Coronary artery (tissue), 2 donors: ENCODE data around the gene HOXA4.

Experiments used
- DNase-seq: peaks from one replicate; pipeline ENCODE4 v3.0.0-alpha.2; 2017; ENCODE audit warnings: low spot score
- H3K27ac ChIP-seq, 2 donors: fragments of 200-600 bp; sonication (generic); one replicate each; pipeline ENCODE4 v1.5.1; 2016 to 2019
- H3K4me3 ChIP-seq: fragments of 200-600 bp; sonication (generic); 2 replicates; pipeline ENCODE4 v1.5.1; 2016; ENCODE audit warnings: mild to moderate bottlenecking, moderate library complexity
- TF ChIP-seq, protein P1 (sequence below): fragments of 200-600 bp; sonication (generic); IDR thresholded peaks from one replicate; pipeline ENCODE4 v1.5.1; 2019; ENCODE audit warnings: antibody characterized with exemption

Gene HOXA4

DNA sequence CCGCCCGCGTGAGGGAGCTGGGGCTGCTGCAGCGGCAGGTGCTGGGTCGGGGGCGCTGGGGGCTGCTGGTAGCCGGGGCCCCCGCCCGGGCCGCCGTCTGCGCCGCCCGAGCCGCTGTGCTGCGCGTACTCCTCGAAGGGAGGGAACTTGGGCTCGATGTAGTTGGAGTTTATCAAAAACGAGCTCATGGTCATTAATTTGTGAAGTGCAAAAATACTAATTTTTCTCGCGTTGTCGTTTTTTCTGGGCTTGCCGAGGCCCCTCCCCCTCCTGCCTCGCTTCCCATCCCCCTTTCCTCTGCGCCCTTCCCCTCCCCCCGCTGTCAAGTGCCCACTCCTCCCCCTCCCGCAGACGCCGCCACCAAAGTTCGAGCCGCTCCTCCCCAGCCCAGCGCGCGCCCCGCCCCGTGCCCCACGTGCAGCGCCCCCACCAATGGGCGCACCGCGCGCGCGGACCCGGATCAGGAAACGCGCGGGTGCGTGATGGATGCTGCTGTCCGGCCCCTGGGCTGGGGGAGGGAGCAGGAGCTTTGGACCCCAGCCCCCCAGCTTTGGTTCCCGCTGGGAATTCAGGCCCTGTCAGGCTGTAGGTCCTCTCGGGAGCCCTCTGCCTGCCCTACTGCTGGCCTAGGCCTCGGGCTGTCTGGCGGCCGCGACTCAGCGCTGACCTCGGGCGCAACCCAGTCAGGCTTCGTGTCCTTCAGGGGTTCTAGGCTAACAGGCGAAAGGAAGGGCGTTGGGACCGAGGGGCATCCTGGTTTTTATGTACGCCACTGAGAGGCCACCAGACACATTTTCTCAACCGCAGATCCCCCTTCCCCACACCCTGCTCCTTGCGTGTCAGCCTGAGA lies at the start of gene HOXA4:
Gene HOXA4 (minus strand): TSS at position 218 of the 850 bp plus-strand sequence. CDS start 24 bp downstream, at position 194.
- DNase-seq, result peak; percentile 66
- TF ChIP-seq, protein P1, sequence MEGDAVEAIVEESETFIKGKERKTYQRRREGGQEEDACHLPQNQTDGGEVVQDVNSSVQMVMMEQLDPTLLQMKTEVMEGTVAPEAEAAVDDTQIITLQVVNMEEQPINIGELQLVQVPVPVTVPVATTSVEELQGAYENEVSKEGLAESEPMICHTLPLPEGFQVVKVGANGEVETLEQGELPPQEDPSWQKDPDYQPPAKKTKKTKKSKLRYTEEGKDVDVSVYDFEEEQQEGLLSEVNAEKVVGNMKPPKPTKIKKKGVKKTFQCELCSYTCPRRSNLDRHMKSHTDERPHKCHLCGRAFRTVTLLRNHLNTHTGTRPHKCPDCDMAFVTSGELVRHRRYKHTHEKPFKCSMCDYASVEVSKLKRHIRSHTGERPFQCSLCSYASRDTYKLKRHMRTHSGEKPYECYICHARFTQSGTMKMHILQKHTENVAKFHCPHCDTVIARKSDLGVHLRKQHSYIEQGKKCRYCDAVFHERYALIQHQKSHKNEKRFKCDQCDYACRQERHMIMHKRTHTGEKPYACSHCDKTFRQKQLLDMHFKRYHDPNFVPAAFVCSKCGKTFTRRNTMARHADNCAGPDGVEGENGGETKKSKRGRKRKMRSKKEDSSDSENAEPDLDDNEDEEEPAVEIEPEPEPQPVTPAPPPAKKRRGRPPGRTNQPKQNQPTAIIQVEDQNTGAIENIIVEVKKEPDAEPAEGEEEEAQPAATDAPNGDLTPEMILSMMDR, result no peak
- peak within 1 kb of the TSS in 1 of 2 donors; percentile 81 for H3K27ac ChIP-seq
- H3K4me3 ChIP-seq, result peak within 1 kb of the TSS; percentile 76

DNA sequence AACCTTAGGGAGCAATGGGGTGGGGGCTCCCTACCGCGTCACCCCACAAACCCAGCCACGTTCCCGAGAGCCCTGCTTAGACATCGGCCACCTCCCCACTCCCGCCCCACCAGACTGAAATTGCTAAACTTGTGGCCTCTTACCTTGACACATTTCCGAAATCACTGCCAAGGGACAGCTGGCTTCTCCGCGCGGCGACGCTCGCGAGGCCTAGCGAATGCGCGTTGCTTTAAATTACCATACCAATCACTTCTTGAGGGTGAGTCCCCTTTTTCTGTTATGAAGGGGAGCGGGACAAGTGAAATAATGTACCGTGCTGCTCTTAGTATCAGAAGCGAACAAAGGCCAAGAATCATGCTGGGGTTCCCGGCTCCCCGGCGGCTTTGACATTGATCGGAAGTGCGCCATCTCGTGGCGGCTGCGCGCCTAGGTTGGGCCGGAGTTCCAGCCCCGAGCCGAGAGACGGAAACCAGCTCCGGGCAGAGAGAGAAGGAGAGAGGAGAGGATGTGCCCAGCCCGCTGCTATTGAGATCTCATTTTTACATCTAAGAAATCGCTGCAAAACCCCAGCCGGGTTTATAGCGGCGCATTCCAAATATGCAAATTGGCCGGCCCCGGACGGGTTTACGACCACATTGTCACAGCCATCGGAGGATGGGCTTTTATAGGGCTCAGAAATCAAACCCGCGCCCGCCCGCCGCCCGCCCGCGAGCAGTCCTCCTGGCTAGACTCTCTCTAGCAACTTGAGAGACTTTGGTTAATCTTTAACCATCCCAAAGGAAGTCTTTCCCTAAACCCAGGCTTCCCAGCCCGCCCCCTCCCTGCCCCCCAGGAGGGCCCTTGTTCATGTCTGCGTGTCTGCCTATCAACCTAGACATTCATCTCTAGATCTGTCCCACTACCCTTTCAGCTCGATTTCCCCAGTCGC lies 49.2 kb upstream of the HOXA4 start:
- DNase-seq, result no peak
- H3K27ac ChIP-seq, result no peak overlapping the region
- H3K4me3 ChIP-seq, result peak overlapping the region; percentile 45
- TF ChIP-seq, protein P1, result peak; percentile 66

DNA sequence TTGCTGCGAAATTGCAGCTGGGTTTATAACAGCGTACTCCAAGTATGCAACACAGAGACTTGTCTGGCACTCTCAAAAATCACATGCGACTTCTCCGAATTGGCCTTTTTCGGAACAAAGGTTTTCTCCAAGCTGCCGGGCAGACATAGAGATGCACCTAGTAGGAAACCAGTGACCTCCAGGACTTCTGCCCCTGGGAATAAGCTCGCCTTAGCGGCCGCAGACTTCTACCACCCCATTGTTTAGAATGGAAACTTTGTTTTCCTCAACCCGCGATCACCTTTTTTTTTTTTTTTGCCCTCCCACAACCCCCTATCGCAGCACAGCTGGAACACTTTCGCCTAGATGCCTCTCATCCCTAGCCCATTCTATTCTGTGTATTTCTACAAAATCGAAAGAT lies 48.5 kb upstream of the HOXA4 start:
- TF ChIP-seq, protein P1, result no peak
- DNase-seq, result no peak
- H3K4me3 ChIP-seq, result no peak overlapping the region
- no peak overlapping the region for H3K27ac ChIP-seq

DNA sequence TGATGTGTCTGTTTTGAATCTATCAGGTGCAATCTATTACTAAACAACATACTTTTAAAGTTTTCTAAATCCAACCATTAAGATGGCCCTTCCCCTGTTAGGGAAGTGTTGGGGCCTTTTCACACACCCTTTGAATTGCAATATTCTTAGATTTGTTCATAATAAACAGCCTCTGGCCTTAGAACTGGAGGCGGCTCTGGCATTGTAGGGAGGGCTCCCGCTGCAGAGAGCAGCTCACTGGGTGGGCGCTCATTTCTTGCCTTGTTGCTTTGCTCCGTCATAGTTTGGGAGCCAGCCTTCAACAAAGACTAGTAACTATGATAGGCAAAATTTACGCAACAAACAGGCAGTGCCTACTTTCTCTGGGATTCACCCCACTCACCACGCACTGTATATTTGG lies 47.8 kb upstream of the HOXA4 start:
- TF ChIP-seq, protein P1, result no peak
- H3K27ac ChIP-seq, result no peak overlapping the region
- DNase-seq, result no peak
- no peak overlapping the region for H3K4me3 ChIP-seq

DNA sequence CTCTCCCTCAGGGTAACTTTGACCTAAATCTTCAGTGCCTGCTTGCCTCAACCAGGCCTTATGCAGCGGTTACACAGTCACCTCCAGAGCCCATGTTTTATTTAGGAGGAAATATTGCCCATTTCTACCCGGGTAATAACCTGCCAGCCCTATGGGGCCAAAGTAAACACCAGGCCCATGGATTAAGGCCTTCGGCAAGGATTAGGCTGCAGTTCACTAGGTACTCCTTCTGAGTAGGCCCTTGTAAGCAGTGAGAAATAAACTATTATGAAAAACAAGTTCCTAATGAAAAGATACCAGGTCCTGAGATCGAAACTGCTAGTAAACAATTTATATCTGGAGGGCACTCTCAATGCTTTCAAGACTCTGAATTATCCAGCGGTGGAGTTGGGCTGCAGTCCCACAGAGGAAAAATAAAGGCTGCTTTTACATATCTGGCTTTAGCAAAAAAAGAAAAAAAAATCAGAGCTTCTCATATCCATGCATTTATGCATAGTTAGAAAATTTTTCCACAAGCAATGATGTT lies 47.3 kb upstream of the HOXA4 start:
- no peak overlapping the region for H3K27ac ChIP-seq
- no peak overlapping the region for H3K4me3 ChIP-seq
- no peak for DNase-seq
- TF ChIP-seq, protein P1, result no peak

DNA sequence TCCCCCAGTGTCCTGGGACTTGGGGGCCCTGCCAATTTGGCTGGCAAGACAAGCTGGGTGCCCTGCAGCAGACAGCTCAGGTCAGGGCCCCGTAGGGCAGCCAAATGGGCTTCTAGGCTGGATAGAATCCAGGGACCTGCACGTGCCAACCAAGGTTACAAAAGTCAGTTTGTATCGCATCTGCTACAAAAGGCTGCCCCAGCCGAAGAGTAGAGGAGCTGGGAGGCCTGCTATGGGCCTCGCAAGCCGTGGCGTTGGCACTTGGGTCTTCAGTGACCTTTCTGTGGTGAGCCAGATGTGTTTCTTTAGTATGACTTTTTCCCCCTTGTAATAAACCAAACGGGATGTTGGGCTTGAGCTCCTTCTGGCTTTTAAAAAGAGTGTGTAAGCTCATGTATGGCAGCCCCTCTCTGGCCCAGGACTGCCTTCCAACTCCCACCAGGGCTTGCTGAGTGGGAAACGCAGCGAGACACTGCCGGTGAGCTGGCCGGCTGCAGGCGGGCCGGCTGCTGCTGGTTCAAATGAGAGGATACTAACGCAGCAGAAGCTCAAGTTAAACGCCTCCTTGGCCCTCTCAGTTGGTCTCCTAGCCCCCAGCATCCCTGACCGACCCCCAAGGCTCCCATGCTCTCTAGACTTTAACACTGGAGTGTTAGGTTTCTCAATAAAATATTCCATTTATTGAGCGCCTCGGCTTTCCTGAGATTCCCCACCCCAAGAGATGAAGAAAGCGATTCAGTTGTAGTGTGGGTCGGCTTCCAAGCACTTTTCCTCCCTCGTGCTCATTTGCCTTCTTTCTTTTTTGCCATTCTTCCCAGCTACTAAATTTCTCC lies 46.6 kb upstream of the HOXA4 start:
- Histone ChIP-seq H3K4me3 (no peak overlapping the region), H3K27ac (no peak overlapping the region)
- DNase-seq, result no peak
- TF ChIP-seq, protein P1, result no peak
